H54 (cell line): ENCODE measurements around the gene FAM8A1.
"Not testable (repeated sequence)": the region's sequence is repeated elsewhere in the genome, so short reads cannot be mapped to it uniquely, and the experiment has no call there.

Experiments used
- DNase-seq: peaks from one replicate; pipeline ENCODE4 v3.0.0; 2011; ENCODE audit warnings: low spot score, mixed read lengths; ENCODE audit not compliant: insufficient read length
- FAIRE-seq: peaks from 3 replicates; lab custom pipeline; 2011; peaks lifted over from hg19 to GRCh38; lab: Jason Lieb, UNC
- POLR2A ChIP-seq: IDR thresholded peaks from 2 replicates; pipeline ENCODE4 v1.6.1; 2011; ENCODE audit warnings: low read depth, mild to moderate bottlenecking, low read length

Gene FAM8A1

GRCh38 chr6:17599877-17600526, at the start of gene FAM8A1:
FAM8A1 (plus strand) TSS chr6:17600302; CDS start chr6:17600410, 108 bp downstream.
- FAIRE-seq: peak; percentile 83
- DNase-seq: peak; percentile 94
- TF ChIP-seq POLR2A: 0 out of 2 replicates have a peak, but pooled peaks have one; percentile 23

- FAIRE-seq (no peak), DNase-seq (no peak)
- TF ChIP-seq POLR2A: no peak
Observed at GRCh38 chr6:17551383-17551958, 48.6 kb upstream of the FAM8A1 start.

DNA sequence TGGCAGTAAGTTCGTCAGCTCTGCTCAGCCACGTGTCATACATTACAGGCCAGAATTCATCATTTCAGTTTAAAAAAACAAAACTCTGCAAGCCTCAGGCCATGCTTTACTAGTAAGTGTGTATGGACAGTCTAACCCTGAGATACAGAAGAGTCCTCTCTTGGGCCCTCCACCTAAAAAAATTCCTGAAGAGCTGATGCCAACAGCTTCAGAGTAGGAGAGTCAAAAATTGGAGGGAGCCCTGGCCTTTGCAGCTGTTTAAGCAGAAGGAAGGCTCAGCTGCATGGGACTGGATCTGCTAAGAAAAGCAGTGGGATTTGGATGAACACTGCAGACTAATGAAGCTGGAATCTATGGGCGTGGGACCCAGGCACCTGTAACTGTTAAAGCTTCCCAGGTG, 47.2 kb upstream of the FAM8A1 start:
- DNase-seq (no peak), FAIRE-seq (no peak)
- no peak for TF ChIP-seq POLR2A

DNA sequence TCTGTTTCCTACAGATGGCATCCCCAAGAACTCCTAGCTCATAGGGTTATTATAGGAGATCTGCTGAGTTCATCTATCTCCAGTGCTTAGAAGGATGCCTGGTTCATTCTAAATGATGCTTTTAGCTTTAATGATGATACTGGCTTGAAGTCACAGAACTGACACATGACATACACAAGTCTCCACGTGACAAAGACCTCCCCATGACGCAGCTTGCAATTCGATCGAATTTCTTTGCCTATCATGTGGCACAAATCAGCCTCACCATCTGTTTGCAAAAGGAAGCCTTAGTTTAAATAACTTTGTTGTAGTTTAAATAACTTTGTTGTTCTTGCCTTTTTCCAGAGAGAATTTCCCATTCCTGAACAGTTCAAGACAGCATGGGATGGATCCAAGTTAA, 44.1 kb upstream of the FAM8A1 start:
- no peak for TF ChIP-seq POLR2A
- no peak for FAIRE-seq
- no peak for DNase-seq

DNA sequence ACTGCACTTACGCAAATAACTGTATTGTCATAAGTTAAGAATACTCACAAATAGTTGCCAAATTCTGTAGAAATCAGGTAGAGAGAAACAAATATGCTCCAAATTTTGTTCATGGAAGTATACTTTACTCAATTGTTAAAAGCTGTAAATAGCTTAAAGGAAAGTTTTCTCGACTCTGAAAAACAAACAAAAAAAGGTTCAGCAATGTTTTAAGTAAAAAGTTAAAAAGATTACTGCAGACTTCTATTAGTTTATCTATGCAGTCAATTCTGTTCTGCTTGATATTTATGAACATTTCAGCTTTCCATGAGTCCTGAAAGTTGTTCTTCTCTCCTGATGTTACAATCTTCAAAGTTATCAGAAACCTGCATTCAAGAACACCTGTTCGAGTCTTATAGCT, 37.5 kb upstream of the FAM8A1 start:
- TF ChIP-seq POLR2A: no peak
- DNase-seq (no peak), FAIRE-seq (no peak)

- DNase-seq (no peak), FAIRE-seq (no peak)
- TF ChIP-seq POLR2A: no peak
Observed at GRCh38 chr6:17565399-17565798, 34.7 kb upstream of the FAM8A1 start.

DNA sequence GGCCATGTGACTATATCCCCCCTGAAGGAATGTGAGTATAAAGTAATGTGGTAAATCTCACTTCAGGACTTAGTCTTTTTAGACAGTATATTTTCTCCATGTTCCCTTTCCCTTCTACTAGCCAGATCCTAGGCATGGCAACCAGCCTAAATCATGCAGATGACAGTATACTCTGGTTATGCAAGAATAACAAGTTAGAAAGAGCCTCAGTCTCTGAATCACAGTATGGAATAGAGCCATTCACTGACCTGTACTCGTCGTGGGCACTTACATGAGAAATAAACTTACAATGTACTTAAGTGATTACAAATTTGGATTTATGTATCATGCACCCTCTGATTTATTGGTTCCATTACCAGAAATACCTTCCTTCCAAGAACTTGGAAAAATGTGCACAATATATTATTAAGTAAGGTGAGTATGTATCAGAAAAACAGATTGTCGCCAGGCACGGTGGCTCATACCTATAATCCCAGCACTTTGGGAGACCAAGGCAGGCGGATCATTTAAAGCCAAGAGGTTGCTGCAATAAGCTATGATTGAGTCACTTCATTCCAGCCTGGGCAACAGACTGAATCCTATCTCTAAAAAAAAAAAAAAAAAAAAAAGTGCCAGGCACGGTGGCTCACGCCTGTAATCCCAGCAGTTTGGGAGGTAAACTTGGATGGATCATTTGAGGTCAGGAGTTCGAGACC, 25.1 kb upstream of the FAM8A1 start:
- TF ChIP-seq POLR2A: no peak
- no peak for DNase-seq
- no peak for FAIRE-seq

DNA sequence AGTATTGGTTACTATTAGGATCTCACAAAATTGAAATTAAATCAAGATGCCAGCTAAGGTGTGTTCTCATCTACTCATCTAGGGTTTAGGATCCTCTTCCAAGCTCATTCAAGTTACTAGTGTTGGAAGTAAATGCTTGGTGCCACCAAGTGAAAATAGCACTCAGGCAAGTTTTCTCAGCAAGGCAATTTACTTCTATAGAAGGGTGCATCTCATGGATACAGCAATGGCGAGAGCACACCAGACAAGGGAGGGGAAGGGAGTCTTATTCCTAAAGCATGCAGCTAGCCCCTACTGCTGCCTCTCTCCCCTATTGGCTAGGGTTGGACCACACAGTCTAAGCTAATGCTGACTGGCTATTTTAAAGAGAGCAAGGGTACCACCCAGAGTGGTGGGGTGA, 23.0 kb upstream of the FAM8A1 start:
- DNase-seq: no peak

DNA sequence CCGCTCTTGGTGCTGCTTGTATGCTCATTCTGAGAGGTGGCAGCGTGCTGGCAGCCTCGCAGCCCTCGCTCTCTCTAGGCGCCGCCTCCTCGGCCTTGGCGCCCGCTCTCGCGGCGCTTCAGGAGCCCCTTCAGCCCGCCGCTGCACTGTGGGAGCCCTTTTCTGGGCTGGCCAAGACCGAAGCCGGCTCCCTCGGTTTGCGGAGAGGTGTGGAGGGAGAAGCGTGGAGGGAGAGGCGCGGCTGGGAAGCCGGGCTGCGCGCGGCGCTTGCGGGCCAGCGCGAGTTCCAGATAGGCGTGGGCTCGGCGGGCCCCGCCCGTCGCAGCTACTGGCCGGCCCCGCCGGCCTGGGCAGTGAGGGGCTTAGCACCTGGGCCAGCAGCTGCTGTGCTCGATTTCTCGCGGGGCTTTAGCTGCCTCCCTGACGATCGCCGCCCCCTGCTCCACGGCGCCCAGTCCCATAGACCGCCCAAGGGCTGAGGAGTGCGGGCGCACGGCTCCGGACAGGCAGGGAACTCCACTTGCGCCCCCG, 19.5 kb upstream of the FAM8A1 start:
- FAIRE-seq (no peak), DNase-seq (no peak)
- no peak for TF ChIP-seq POLR2A

More for the DNA sequence above, 23.0 kb upstream of the FAM8A1 start:
- TF ChIP-seq POLR2A: no peak
- no peak for FAIRE-seq

DNA sequence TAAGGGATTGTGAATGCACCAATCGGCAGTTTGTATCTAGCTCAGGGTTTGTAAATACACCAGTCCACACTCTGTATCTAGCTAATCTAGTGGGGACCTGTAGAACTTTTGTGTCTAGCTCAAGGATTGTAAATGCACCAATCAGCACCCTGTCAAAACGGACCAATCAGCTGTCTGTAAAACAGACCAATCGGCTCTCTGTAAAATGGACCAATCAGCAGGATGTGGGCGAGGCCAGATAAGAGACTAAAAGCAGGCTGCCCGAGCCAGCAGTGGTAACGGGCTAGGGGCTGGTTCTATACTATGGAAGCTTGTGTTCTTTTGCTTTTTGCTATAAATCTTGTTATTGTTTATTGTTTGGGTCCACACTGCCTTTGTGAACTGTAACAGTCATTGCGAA, 18.8 kb upstream of the FAM8A1 start:
- not testable (repeated sequence) for FAIRE-seq, DNase-seq

DNA sequence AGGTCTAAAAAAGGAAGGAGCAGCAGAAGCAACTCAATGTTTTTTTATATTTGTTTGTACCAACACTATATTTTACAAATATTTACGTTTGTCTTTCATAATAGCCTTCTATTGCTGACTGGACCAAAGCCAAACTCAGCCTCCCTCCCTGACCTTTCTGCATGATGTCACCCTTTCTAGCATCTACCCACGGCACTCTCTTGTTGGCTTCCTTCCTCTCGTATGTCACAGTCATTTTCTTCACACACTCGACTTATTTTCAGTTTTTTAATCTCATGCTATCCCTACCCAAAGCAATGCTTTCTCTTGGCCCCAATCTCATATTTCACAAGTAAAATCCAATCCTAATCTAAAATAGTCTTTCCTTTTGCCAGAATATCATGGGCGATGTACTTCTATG, 16.3 kb upstream of the FAM8A1 start:
- FAIRE-seq (peak; percentile 62), DNase-seq (no peak)
- TF ChIP-seq POLR2A: no peak

- TF ChIP-seq POLR2A: no peak
- DNase-seq (peak; percentile 54), FAIRE-seq (peak; percentile 58)
Observed at GRCh38 chr6:17584241-17584803, 15.8 kb upstream of the FAM8A1 start.

DNA sequence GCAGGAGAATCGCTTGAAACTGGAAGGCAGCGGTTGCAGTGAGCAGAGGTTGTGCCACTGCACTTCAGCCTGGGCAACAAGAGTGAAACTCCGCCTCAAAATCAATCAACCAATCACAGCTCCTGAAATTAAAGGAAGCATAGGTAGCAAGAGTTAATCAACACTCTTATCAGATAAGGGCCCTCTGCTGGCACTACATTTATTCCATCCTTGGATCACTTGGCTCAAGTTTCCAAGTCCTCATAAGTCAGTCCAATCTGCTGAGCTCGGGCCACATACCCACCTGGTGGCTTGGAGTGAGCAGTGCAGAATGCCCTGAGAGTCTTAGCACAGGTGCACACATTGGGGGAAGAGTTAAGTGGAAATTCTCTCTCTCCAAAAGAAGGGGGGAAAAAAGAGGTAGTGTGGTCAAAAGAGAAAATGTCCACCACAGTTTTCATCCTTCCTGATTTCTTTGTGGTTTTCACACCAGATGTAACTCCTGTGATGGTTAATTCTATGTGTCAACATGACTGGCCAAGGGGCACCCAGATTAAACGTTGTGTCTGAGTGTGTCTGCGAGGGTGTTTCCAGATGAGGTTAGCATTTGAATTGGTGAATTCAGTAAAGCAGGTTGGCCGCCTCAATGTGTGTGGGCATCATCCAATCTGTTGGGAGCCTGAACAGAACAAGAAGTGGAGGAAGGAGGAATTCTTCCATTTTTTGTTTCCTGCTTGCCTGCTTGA, 14.2 kb upstream of the FAM8A1 start:
- FAIRE-seq (no peak), DNase-seq (no peak)
- TF ChIP-seq POLR2A: no peak

DNA sequence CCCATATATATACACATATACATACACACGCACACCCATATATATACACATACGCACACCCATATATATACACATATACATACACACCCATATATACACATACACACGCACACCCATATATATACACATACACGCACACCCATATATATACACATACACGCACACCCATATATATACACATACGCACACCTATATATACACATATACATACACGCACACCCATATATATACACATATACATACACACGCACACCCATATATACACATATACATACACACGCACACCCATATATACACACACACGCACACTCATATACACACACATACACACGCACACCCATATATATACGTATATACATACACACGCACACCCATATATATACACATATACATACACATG, 13.5 kb upstream of the FAM8A1 start:
- not testable (repeated sequence) for DNase-seq, FAIRE-seq
